NAMALWA (cell line): Measurements from ENCODE around the gene DCLK2.

Experiments used
- DNase-seq: peaks from one replicate; pipeline ENCODE4 v3.0.0-alpha.2; 2015; ENCODE audit warnings: low spot score

DCLK2 gene

DNA sequence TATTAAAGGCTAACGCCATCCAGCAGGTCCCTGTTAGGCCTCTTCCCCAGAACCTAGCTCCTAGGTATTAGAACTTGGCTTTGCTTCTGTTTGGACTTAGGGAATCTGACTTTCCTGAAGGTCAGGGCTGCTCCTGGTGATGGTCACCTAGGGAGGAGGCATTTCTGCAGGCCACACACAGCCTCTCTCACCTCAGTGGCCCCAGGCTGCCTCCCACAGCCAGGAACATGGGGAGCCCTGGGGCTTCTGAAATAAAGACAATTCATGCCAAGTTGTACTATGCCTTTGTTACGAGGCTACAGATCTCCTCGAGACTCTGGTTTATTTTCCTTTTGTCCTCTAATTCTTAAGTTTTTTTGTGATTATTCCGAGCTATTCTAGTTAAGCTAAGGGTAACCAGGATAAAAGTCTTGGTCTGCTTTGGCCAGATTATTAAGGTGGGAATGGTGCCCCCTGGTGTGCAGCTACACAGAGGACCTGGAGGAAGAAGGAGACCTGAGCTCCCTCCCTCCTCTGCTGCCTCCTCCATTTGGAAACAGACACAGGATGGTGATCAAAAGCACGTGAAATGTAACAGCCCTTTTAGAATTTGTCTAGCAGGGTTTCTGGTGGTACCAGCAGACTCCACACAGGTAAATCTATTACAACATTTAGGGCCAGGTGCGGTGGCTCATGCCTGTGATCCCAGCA is 131.0 kb downstream of the DCLK2 start:
- DNase-seq, result peak; percentile 62

DNA sequence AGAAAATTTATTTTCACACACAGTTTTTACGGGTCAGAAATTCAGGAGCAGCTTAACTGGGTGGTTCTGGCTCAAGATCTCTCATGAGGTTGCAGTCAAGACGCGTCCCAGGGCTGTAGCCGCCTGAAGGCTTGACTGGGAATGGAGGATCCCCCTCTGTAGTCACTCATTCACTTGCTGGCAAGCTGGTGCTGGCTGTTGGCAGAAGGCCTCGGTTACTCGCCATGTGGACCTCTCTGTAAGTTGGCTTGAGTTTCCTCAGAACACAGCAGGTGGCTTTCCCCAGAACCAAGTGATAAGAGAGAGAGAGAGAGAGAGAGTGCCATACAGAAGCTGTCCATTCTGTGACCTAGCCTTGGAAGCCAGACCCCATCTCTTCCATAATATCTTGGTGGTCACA is 132.8 kb downstream of the DCLK2 start:
- no peak for DNase-seq

DNA sequence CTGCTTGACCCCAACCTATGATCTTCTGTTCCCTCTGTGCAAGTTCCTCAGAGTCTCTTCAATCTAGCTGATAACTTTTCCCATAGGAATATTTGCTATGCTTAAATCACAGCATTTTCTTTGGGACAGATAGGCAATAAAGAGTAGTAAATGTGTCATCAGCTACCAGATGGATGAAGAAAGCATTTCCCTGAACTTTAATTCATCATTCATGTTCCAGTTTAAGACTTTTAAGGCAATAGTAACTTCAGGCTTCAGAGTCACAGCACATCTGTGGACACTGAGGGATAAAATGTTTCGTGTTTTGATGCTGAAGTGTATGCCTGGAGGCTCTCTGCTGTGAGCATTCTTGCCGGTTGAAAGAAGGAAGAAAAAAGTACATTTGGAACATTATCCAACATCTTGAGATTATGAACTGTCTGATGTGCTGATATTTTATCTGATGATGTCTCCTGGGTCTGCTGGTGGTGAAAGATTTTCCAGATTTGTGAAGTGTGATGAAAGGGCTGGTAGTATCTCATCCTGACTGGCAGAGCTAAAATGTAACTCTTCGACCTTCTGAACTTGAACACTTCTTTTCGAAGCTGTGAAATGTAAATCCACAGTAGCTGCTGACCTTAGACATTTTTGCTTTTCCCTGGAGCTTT is 133.7 kb downstream of the DCLK2 start:
- no peak for DNase-seq

DNA sequence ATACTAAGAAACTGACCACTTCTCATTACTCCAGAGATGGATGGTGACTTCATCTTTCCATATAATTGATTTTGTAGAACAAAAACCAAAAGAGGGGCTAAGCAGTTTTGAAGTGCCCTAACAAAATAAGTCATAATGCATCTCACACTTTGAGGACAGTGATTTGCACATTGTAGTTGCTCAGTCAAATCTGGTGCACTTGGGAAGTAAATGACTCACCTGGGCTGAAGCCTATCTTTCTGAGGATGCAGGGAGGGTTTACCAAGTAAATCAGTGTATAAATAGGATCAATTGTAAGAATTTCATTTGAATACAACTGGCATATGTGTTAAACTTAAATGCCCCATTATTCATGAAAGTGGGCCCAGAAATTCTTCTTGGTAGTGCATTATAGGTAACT is 134.2 kb downstream of the DCLK2 start:
- DNase-seq, result no peak

DNA sequence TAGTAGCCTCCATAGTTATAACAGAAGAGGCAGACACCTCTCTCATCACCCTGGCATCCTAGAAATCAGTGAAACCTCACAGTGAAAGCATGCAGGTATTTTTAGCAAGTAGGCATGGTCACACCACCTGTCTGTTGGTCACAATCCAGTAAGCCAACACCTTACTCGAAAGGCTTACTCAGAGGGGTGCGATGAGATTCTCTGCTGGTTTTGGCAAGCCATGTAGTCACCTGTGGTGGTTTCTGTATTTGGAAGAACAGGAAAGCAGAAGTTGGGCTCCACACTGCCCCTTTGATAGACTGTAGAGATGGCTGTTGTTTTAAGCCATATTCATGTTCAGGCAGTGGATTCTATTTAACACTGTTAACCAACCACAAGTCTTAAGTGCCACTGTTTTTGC is 134.7 kb downstream of the DCLK2 start:
- DNase-seq, result peak; percentile 7

DNA sequence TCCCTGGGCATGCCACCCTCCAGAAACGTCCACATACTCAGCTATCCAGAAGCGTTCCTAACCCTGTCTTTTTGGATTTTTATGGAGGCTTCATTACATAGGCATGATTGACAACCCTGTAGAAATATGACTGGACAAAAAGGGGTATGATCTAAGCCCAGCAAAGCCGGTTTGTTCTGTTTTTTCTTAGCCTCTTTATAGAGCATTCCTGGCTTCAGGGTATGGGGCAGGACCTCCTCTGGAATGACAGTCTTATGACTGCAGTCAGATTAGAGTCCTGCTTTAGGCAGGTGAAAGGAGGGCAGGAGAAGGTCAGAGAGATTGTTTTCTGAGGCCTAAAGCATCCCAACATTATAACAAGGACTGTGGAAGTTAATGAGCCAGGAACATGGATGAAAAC is 137.4 kb downstream of the DCLK2 start:
- DNase-seq, result no peak

DNA sequence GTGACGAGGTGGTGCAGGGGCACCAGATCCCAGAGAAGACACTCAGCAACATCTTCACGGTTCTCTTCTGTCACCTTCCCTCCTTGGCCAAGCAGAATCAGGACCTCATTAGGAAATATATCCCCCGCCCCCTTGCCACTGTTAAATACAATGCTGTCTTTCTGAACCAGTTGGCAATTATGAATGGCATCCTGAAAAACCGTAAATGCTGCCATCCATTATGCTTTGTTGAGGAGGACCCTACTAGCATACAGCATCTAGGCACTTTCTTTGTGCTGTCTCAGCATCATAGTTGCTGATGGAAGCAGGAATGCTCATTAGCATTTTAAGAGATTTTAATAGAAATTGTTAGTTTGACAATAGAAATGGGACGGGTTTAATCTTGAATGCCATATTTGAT is 138.5 kb downstream of the DCLK2 start:
- no peak for DNase-seq

DNA sequence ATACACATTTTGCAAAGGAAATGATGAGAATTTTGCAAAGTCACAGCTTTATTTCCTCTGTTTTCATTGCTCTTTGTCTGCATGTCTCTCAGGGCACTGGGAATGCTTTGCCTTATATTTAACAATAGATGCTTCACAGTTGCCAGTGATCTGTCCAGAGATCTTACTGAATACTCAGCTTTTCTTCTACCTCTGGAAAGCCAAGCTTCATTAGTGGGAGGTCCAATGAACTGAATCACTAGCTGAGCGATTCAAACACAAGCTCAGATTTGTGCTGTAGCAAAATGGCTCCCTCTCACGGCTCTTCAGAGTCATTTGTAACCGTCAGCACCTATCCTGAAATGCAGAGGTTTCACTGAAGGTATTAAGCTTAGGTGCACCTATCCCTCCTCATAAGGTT is 138.9 kb downstream of the DCLK2 start:
- DNase-seq, result no peak

DNA sequence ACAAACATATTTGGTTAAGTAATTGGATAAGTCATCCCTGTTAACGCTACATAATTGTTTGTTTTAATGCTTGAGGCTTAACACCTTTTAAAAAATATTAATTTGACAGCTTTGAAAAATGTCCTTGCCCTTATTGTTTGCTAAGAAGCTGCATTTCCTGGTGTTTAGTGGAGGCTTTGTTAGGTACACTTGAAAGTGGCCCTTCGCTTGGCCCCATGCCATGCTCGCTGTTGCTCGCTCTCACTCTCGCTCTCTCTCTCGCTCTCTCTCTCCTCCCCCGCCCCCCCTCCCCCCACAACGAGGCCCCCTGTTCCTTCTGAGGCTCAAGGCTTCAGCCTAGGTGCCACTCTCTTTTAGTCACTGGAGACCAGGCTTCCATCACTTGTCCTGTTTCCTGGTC is 139.6 kb downstream of the DCLK2 start:
- DNase-seq, result no peak

DNA sequence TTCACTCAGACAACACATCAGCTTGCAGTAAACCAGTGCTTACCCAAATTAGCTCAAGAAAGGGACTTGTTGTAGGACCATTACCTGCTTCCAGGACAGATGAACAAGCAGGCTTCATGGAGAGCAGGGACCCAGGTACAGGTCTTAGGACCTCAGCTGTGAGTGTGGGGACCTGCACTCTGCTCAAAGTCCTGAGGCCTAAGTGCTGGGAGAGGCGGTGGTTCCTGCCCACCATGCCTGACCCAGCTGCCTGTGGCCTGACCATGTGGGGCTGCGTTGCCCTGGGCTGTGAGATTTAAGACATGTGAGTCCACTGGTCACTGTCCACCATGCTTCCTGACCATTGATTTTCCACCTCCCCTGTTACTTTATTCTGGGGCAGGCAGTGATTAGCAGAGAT is 140.2 kb downstream of the DCLK2 start:
- DNase-seq, result no peak

DNA sequence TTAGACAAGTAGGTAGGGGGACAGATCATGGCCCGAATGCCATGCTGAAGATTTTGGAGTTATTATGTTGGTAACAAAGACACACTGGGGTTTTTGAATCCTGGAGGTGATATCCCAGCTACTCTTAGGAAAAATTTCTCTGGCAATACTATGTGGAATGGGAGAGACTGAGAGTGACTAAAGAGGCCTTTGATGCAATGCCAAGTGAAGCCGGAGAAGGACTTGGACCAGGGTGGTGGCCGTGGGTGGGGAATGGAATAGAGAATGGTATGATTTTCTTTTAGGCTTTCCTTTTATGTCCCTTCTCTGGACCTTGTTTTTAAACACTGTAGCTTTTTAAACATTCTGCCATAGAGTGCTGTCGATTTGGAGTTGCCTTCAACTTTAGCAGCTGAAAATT is 141.6 kb downstream of the DCLK2 start:
- no peak for DNase-seq

DNA sequence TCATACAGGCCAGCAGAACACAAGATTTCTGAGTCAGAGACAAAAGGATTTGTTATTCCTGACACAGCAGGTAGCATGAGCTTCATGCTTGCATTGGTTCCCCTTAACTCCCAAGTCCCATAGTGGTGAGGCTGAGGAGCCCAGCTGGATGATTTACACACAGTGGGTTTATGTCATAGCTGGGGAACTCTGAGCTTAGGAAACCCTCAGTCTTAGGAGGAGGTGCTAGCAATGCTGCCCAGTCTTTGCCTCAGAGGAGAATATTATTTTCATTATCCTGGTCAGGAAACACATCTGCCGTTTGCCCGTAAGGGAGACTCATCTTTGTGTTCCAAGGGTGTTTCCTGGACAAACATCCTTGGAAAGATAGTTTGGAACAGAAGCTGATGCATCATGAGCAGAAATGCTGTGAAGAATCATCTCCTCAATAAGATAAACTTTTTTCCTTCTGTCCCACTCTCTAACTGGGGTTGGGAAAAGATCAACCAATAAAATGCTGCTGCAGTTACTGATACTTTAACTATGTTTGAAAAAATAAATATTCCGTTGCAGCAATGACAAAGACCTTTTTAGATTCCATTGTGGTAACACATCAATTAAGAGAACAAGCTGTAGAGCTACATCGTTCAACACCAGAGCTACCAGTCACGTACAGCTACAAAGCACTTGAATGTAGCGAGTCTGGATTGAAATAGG is 146.8 kb downstream of the DCLK2 start:
- DNase-seq, result no peak

DNA sequence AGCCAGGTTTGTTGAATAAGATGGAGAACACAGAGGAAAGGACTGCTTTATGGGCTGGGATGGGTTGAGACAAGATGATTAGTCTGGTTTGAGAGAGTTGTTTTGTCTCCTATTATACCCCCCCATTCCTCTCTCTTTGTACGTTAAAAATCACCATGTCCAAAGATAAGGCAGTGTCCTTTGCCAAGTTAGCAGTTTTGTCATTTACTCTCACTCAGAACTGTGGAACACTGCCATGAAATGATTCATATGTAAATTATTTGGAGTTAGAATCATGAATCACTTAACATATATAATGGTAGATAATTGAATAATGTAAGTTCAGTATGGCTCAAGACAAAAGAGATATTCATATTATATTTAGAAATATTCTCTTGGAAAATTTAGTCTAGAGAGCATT is 151.3 kb downstream of the DCLK2 start:
- no peak for DNase-seq

DNA sequence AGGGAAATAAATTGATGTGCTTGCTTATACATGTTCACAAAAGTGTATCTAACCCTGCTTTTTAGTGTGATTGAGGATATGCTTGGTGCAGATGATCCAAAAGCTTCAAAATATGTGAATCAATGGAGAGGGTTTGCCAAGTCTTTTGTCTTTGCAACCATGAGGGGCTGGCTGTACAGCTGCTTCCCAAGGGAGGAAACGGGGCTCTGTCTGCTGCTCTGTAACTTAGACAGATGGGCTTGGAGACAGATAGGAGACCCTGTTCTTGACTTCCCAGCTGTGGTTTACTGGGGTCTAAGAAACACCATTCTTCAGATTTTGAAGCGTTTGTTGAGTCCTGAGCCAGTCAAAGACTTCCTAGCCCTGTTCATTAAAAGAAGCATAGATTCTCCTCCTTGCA is 152.3 kb downstream of the DCLK2 start:
- DNase-seq, result no peak

DNA sequence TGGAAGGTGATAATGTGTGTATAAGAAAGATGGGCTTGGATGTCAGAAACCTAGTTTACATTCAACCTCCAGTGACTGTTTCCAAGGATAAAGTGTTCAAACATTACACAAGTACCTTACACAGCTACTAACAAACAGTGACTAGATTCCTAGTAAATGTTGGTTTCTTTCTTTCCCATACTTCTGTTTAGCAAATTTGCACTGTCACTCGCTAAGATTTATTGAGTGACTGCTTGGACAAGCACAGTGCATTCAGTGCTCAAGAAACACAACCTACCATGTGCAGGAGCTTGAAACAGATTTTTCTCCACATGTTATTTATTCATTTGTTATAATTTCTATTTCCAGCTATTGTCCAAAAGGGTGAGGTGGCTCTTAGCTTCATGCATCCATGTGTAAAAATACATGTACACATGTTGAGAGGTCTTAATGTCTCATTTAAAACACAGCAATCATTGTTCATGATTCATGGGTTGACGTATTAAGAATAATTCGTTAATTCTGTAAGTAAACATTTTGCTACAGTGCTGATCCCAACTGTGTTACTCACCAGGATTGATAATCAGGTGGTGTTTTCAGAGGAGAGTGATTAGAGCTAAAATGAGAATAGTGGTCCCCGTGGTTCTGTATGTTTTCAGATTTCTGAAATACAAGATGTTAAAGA is 153.0 kb downstream of the DCLK2 start:
- DNase-seq, result no peak

DNA sequence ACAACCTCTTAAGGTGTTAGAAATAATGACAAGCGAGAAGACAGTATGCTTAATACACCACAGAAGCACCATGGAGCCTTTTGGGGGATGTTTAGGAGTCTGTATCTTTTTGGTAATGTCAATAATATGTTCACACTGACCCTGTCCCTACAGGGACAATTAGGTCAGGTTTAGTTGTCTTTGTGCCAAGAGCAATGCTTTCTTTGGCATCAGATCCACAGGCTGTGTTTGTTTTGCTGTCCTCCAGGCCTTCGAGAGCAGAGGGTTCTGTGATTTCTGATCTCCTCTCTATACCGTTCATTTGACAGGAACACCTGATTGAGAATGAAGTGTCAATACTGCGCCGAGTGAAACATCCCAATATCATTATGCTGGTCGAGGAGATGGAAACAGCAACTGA is 153.8 kb downstream of the DCLK2 start:
- no peak for DNase-seq

DNA sequence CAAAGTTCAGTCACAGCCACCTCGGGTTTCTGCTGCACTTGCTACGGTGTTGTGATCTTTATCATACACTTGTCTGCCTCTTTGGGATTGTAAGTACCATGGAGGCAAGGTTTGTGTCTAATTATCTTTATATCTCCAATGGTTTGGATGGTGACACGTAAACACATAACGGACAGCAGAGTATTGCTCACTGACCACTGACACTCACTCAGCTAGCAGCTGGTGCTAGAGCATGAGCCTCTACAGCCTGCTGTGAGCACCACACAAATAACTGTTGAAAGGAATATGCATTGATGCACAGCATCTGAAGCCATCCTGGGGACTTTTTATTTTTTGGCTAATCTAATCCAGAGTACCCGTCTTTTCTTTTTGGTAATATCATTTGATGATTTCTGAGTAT is 156.0 kb downstream of the DCLK2 start:
- no peak for DNase-seq

DNA sequence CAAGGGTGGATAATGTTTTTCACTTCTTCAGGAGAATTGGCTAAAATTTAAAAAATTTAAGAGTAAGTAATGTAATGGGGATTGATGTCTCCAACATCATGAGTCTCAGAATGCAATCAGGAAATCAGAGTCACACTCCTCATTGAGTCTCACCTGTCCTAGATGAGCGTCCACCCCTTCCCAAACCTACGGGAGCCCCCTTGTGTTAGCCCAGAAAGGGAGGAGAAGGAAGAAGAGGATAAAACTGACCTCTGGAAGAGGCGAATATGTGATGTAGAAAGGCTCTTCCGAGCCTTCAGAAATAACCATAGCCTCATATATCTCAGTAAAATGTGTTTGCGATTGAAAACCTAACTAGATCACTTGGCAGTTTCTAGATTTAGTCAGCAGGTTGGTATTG is 157.1 kb downstream of the DCLK2 start:
- DNase-seq, result no peak

DNA sequence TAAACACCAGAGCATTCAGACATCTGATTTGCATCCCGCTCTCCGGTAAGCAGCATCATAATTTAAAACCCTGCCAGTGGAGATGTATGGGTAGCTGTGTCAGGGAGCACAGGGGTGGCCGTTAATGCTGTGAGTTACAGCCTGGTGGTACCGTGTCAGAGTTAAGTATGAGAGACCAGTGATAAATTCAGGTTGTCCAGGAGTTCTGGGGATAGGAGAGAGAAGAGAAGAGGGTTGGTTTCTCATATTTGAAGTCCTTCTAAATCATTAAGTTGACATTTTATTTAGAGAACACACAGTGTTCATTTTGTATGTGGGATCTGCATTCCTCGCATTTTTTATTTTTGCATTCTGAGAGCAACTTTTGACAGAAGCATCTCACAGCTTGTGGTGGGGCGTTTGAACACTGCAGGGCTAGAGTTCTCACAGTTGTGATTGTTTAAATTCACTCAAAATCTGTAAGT is 157.6 kb downstream of the DCLK2 start:
- no peak for DNase-seq

DNA sequence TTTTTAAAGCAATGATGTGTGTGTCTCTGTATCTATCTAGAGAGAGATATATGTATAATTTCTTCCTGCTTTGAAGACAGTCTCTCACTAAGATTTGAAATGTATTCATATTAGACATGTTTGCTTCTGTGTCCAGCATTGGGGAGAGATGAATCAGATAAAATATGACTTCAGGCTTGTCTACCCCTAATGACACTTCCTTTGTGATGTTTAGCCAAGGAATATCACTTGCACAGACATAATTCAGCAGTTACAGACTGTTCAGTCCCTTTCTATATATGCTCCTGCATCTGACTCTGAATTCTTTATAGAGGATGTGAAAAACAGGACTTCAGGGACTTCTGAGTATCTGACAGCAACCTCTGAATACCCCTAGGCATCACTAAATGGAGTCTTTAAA is 158.4 kb downstream of the DCLK2 start:
- no peak for DNase-seq

DNA sequence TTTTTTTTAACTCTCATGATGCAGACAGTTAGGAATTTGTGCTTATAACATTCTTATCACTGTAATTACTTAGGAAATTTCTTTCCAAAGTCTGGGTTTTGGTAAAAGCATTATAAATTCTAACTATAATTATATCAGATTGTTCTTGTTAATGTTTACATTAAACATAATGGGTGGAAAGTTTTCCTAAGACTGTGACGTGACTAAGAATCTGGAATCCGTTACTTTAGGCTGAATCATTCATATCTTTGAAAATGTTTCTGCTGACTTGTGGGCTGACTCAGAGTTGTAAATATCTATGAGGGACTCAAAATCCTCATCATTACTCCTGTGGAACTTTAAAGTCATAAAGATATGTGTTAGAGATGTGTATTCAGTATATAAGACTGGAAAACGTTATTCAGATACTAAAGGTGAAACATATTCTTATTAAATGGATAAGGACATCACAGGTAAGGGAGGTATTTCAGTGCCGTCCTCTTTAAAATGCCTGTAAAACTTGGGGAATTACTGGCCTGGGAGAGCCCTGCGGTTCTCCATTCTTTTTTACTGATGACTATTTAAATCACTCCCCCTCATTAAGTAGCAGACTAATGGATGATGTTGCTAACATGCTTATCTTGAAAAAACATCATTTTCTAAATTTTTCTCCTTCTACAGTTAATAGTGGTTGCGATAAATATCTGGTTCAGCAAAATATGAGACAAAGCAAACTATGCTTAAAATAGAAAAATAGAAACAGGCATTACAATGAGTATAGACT is 159.0 kb downstream of the DCLK2 start:
- DNase-seq, result no peak

DNA sequence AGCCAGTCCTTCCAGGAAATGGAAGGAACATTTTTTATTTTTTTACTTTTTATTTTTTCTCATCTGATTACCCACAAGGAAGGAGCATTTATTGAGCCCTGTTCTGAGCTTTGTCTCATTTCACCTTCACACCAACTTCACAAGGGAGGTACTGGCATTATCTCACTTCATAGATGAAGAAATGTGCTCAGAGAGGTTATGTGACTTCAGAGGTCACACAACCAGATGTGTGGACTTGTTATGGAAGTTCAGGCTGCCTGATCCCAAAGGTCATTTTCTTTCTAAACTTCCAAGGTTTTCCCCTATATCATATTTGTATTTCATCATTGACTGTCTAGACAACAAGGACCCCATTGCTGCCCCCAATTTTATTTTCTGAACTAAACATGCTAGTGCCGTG is 160.3 kb downstream of the DCLK2 start:
- DNase-seq, result no peak
